ENCODE data around the gene ZNF232.
"Not testable (repeated sequence)": the region's sequence is repeated elsewhere in the genome, so short reads cannot be mapped to it uniquely, and the experiment has no call there.

Gene ZNF232

DNA sequence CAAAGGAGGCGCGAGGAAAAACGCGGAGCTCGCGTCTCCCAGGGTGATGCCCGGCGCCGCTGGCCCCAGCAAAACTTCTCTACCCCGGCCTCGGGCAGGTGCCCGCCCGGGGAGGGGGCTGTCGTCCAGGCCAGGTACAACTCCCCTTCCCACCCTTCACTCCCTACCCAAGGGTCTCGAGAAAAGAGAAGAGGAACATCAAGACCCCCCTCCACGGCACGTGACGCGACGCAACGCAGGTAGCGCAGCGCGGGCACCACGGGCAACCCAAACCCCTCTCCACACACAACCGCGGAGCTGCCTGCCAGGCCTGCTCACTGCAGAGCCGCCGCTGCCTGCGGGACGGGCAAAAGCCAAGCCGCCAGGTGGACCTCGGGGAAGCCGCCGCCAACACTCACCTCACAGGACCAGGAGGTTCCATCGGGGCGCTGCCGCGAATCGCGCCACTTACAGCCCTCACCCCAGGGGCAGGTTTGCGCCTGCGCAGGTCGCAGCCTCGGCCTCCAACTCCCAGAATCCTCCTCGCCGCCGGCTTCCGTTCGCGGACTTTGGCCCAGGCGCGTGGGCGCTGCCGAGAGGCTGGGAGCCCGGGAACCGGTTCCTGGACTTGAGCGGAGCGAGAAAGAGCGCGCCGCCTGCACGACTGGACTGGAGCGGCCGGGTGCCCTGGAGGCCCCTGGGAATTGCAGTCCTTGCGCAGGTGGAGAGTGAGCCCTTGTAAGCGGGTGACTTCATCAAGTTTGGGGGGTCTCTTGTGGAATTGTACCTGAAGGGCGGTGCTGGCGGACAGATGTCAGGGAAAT, at the start of gene ZNF232:
ZNF232 (minus strand) TSS at position 477 of the 803 bp plus-strand sequence; CDS start at position 421, 56 bp downstream.
- peak; percentile 95 for DNase-seq

DNA sequence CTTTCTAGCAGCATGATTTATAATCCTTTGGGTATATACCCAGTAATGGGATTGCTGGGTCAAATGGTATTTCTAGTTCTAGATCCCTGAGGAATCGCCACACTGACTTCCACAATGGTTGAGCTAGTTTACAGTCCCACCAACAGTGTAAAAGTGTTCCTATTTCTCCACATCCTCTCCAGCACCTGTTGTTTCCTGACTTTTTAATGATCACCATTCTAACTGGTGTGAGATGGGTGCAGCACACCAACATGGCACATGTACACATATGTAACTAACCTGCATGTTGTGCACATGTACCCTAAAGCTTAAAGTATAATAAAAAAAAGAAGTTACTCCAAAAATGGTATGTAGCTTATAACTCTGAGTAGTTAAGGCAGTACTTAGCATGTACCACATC, 49.0 kb upstream of the ZNF232 start:
- not testable (repeated sequence) for DNase-seq

DNA sequence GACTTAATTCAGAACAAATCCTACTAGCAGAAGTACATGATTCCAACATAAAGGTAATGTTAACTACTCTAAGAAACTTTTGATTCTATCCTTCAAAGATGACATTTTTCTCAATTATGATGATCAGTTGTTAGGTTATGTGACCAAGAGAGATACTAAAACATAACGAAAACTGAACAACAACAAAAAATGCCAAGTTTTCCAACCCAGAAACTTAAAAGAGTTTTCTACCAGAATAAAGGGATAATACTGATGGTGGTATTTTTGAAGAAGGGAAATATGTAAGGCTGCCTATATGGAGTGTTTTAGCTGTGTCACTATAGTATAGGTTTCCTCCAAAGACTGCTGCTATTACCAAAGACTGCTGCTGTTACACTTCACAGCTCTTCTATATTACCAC, 34.4 kb upstream of the ZNF232 start:
- not testable (repeated sequence) for DNase-seq

DNA sequence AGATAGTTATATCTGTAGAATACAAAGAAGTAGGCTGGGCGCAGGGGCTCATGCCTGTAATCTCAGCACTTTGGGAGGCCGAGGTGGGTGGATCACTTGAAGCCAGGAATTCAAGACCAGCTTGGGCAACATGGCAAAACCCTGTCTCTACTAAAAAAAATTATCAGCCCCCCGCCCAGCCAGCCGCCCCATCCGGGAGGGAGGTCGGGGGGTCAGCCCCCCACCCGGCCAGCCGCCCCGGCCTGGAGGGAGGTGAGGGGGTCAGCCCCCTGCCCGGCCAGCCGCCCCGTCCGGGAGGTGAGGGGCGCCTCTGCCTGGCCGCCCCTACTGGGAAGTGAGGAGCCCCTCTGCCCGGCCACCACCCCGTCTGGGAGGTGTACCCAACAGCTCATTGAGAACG, 31.2 kb upstream of the ZNF232 start:
- not testable (repeated sequence) for DNase-seq

DNA sequence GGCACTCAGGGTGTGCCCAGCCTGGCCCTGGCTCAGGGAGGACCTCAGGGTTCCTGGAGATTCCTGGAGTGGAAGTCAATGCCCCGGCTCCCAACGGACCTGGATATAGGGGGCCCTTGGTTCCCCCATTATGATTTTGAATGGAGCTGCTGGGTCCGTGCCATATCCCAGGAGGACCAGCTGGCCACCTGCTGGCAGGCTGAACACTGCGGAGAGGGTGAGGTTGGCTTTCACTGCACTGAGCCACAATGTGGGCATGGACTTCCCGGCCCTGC, 27.7 kb upstream of the ZNF232 start:
- no peak for DNase-seq

DNA sequence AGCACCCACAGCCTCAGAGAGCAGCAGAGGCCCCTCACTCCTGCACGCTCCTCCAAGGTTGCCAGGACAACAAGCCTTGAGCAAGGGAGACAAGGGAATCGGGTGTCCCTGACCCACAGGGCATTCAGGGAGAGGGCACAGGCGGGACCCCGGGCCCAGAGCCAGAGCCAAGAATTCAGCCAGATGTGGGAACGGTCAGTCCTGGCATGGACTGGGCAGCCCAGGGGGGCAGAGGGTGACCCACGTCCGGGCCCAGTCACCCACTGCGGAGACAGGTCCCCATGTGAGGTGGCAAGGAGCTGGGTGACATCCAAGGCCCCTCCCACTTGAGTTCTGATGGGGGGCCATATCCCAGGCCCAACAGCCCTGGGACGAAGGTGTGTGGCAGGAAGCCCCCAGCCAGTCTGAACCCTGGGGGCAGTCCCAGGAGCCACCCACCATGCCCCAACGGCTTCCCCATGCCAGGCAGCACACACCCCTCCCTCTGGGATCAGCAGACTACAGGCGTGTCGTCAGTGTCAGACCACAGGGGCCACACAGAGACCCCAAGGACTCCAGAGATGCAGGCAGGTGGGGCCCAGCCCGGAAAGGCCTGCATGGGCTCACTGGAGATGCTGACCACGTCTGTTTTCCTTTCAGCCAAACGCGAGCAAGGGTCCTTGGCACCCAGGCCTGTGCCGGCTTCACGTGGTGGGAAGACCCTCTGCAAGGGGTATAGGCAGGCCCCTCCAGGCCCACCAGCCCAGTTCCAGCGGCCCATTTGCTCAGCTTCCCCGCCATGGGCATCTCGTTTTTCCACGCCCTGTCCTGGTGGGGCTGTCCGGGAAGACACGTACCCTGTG, 27.2 kb upstream of the ZNF232 start:
- no peak for DNase-seq

DNA sequence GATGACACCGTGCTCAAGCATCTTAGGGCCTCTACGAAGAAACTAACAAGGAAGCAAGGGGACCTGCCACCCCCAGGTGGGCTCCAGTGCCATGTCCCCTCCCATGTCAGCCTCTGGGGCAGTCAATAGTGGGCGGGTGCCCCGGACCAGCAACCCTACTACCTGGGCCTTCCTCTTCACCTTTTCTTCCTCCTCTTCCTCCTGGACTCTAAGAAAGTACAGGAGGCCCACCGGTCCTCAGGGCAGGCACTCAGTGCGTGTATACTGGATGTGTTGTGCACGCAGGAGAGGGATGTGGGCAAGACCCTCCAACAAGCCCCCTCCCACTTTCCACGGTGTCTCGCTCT, 26.5 kb upstream of the ZNF232 start:
- not testable (repeated sequence) for DNase-seq

DNA sequence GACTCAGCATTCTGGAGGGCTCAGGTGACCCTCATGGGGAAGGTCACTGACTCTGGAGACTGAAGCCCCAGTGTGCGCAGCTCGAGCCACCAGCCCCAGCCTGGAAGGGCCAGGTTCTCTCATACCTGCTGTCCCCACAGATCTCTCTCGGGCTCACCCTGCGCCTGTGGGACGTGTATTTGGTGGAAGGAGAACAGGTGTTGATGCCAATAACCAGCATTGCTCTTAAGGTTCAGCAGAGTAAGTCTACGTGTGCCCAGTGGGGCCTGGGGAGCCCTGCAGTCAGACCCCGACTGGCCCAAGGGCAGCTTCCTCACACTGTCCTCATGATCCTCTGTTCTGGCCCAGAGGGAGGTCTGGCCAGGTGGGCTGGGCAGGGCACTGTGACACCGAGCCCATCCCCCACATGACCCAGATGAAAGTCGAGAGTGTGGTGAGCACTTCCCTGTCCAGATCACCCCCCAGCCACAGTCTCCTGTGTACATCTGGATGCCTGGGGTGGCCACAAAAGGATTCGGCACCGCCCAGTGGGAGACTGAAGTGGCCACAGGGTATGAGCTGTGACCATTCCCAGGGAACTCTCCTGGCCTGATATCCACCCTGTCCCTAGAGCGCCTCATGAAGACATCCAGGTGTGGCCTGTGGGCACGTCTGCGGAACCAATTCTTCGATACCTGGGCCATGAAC, 26.0 kb upstream of the ZNF232 start:
- not testable (repeated sequence) for DNase-seq

DNA sequence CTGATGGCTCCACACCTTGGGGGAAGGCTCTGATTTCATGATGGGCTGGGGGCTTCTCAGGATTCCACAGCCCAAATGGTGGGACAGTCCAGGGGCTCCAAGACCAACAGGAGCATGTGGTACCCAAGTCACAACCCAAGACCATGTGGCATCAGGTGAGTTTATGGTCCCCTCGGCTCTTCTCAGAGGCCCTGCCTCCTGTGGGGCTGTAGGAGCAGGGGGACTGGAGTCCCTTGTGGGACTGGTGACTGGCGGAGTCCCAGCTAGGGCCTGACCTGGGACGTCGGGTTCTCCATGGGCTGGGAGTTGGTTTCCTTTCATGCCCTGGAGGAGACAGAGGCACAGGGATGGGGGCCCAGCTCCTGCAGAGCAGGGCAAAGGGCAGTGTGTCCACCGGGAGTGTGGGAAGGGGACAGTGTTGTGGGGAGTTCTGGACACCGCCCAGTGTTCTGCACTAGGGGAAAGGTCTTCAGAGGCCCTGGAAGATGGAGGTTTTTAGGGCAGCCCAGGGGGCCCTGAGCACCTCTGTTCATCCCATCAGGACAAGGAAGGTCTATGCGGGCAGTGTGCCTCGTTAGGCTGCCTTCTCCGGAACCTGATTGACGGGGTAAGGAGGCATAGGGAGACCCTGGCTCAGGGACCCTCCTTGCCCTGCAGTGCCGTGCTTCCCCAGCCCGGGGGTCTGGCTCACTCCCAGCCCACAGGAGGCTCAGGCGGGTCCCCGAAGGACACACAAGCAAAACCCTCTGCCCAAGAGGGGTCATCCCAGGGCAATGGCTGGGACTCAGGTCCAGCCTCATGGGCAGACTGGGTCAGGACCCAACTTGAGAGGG, 25.1 kb upstream of the ZNF232 start:
- DNase-seq, result not testable (repeated sequence)

DNA sequence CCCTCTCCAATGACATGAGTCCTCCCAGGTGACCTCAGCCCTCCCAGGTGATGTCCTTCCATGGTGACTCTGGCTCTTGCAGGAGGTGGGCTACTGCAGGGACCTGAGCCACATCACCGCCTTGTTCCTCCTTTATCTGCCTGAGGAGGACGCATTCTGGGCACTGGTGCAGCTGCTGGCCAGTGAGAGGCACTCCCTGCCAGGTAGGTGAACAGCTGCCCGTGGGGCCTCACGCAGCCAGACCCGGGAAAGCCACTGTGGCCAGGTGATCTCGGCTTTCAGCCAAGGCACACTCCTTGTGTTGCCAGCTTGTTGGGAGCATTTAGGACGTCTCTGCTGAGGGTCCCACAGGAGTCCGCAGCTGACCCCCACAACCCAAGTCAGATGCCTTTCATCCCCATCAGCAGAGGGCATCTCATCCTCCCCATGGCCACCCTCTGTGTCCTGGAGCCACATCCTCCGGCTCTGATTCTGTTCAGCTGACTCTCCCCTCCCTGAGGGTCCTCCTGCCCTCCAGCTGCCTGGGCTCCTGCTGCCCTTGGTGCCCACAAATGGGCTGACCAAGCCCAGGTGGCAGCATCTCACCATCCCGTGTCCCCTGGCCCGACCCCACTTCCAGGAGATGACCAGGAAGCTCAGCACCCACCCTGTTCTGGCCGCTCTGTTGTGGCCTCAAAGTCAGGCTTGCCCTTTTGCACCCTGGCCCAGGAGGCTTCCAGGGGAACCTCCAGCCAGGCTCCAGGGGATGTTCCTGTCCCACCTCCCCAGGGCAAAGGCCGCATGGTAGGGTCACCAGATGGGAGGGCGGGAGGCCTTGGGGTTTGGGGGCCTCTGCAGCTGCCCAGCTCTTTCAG, 24.3 kb upstream of the ZNF232 start:
- DNase-seq, result no peak

DNA sequence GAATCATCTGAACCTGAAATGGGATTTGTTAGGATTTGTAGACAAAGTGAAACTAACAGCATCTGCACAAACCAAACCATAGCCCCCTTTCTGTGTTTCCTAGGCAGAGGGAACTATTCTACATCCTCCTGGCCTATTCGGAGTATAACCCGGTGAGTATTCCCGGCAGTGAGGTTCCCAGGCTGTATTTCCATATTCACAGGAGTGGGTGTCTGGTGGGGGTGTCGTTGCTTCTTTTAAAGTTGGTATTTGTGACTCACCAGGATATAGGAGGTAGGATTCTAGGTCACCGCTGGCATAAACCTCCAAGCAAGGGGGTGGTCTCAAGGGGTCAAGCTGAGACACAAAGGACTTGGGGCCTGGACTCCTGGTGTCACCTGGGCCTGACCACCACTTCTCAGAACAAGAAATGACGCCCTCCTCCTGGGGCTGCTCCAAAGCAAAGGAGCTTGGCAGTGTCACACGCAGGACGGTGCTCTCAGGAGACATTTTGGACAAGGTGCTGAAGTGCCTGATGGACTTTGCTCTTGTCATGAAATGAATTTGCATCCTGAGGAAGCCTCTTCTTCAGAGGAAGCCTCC, 23.5 kb upstream of the ZNF232 start:
- DNase-seq, result not testable (repeated sequence)

DNA sequence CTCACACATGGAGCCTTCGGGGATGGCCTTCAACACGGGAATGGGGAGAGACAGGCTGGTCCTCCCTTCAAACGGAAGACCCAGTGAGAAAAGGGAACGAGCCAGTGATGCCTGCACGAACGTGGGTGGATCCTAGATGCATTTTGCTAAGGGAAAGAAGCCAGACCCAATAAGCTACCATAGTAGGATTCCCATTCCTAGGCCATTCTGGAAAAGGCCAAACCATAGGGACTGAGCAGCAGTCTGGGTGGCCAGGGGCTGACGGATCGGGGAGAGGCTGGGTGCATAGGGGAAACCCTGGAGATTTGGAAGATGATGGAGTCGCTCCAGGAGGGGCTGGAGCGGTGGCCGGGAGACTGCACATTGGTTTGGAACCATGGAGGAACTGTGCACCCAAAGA, 22.9 kb upstream of the ZNF232 start:
- not testable (repeated sequence) for DNase-seq

DNA sequence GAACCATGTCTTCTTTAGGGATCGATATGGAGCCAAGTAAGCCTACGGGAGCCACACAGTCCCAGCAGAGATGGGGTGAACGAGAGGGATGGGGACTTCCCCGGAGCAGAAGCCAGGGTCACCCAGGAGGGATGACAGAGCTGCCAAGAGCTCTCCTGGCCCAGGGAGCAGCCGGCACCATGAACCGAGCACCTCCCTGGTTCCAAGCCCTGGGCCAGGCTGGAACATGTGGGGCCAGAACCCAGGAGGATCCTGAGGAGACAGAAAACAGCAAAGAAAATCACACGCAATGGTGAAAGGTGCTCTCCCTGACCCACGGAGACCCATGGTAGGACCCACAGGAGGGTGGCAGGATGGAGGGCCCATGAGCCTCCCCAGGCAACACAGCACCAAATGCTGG, 22.3 kb upstream of the ZNF232 start:
- DNase-seq, result not testable (repeated sequence)

DNA sequence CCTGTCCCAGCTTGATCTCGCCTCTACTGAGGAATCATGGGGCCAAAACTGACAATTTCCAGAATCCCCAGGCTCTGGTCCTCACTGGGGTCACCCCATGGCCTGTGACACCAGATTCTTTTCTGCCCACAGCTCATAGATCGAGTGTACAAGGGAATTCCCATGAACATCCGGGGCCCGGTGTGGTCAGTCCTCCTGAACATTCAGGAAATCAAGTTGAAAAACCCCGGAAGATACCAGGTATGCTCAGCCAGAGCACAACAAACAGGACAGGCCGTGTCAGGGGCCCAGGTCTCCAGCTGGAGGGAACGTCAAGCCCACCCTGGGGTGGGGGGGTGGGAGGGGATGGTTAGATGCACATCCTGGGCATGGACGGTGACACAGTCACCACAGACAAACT, 21.6 kb upstream of the ZNF232 start:
- DNase-seq, result no peak

DNA sequence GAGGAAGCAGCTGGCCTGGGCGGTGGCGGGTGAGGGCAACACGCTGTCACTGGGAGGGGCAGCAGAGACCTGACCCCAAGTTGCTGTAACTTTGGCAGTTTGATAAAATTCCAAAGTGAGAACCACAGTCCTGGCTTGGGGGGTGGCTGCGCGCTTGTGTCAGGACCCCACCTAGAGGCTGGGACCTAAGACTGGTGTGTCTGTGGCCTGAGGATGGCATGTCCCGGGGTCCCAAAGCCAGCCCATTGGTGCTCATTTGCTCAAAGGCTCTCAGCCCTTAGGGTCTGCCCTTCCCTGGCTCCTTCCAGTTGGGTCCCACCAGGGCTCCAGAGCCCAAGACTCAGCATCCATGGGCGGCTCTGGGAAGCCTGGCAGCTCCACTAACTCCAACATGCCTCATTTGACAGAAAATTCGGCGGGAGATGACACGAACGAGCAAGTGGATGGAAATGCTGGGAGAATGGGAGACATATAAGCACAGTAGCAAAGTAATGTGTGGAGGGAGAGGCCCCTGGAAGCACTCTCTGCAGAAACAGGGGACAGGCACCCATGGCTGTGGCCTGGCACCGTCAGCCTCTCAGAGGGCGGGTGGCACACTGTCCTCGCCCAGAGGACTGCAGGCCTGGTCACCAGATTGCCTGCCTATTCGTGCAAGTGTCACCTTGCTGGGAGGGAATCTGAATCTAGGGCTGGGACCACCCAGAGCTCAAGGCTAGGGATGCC, 21.0 kb upstream of the ZNF232 start:
- not testable (repeated sequence) for DNase-seq

DNA sequence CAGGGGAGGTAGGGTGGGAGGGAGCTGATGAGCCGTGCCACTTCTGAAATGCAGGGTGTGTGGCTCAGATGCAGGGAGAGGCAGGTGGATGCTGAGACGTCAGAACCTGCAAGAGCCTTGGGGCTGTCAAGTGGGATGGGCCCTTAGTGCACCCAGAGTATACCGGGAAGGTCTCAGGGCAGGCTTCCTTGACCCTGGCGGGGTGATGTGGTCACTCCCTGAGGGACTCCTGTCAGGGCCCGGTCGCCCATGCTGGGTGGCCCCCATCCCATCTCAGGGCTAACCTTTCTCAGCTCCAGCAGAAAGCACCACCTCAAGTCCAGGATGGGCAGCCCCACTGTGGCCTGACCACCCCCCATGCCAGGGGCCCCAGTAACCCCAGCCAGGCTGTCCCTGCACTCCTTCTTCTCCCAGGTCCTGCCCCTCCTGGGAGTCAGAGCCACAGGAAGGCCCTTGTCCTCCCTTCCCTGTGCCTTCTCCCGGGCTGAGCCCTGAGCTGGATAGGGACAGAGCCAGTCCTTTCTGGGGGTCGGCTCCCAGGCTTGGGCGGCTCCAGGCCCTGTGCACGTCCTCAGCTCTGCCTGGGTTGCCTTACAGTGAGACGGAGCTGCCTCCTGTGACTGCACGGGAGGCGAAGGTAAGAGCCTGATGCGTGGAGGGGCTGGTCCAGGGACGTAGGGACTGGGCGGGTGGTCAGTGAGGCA, 20.3 kb upstream of the ZNF232 start:
- DNase-seq, result not testable (repeated sequence)

DNA sequence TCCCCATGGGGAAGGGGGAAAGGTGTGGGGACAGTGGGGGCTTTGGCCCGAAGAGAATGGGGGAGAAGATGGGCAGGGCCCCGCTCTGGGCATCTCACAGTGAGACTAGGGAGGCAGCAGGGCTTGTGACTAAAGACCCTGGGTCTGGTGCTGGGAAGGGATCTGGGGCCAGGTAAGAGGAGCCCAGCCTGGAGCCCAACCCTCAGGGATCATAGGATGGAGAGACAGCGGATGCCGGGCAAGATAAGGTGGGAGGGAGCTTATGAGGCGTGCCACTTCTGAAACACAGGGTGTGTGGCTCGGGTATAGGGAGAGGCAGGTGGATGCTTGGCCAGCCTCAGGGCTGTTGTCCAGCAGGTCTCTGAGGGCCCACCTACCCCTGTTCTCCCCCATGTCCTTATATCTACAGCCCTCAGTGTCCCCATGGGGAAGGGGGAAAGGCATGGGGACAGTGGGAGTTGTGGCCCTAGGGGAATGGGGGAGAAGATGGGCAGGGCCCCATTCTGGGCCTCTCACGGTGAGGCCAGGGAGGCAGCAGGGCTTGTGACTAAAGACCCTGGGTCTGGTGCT, 19.6 kb upstream of the ZNF232 start:
- no peak for DNase-seq

DNA sequence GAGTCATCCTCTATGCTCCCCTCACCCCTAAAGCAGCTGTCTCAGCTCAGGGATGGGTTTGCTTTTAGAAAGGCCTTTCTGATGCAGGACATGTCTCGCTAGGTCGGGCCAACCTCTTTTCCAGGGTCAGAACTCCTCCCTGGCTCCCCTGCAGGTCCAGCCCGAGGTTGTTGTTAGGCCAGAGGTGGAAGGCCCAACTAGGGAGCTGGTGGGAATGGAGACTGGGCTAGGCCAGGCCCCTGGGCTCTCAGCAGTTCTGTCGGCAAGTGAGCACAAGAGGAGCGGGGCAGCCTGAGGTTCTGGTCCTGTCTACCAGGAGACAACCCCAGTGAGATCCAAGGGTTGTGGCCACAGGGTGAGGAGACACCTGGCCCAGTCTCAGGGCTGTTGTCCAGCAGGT, 19.0 kb upstream of the ZNF232 start:
- not testable (repeated sequence) for DNase-seq

DNA sequence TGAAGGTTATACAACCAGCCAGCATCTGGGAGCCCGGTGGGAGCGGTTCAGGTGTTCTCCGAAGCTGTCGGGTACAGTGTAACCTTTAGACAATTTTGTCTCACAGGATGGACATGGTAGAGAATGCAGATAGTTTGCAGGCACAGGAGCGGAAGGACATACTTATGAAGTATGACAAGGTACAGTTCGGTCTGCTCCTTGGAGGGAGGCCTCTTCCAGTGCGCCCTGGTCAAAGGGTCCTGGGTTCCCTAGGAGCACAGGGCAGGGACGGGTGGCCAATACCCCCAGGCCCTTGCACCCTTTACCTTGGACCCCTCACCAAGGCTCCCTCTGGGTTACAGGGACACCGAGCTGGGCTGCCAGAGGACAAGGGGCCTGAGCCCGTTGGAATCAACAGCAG, 18.6 kb upstream of the ZNF232 start:
- not testable (repeated sequence) for DNase-seq

DNA sequence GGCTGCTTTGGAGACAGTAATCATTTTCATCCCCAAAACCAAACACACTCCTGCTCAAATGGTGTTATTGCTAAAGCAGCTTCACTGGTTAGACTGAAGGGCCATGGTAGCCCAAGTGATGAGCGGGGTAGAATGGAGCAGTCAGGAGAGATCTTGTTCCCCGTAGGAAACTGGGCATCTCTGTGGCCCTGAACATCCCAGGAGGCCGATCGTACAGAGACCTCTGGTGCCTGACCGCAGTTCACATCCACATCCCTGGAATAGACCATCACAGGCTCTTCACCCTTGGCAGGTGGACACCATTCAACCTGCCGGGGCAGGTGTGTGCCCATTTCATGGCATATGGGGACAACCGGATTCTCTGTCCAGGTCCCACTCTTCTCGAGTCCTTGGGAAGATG, 18.1 kb upstream of the ZNF232 start:
- DNase-seq, result not testable (repeated sequence)

All from NCI-H1105 (cell line).